ENCODE measurements around the gene MDGA2. TPM values are rescaled to one million over a fixed set of nuclear protein-coding genes. Genes with fewer than 3 reads are reported as not detected.

MDGA2 gene
- total RNA-seq, 2 experiments from 2014 or later = not detected

DNA sequence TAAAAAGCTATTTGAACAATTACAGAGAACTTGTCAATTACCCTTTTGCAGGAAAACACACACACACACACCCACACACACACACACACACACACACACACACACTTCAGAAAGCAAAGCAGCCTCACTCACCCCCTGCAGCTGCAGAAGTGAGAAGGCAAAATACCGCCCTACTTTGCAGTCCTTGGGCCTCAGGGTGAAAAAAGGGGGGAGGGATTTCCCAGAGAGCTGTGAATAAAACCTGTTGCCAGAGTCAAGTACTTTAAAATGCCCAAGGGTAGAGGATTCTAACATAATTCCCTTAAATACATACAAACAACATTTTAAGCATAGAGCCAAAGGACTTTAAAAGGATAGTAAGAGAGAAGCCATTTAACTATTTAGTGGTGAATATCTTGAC, 285.9 kb downstream of the MDGA2 start:
- no peak overlapping the region for H3K27ac Mint-ChIP-seq

DNA sequence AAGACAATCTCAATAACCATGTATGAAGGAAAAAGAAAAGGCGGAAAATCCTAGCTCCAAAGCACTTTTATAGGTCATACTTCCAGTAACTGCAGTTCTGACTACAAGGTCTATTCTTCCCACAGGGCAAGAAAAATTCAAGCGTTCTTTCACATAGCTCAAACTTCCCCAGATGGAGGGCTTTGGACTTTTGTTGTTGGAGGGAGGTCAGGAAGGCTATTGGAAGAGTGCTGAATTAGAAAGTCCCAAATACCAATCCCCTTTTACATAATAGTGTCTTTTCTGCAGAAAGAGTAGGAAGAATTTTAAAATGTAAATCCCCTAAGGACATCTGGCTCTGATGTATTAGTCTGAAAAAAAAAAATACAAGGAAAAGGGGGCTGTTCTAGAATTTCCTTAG, 309.4 kb downstream of the MDGA2 start:
- H3K36me3 Mint-ChIP-seq (ENCODE audit: low read depth) = no peaks in the 10 kb centered on the region
- intact Hi-C loops (cut with DNase I, micrococcal nuclease) = no loop called here
- no peak for DNase-seq
- H3K27me3 Mint-ChIP-seq = no peaks in the 10 kb centered on the region
- no peaks in the 10 kb centered on the region for H3K4me1 Mint-ChIP-seq
- POLR2A ChIA-PET = no interaction called here
- CTCF ChIA-PET = no interaction called here
- peaks cover 2% of the 10 kb centered on the region for H3K9me3 Mint-ChIP-seq (ENCODE audit: low read depth)
- no peak overlapping the region for H3K27ac Mint-ChIP-seq
- no peak overlapping the region for H3K4me3 Mint-ChIP-seq
- no peak for ATAC-seq

More for the DNA sequence above, 285.9 kb downstream of the MDGA2 start:
- CTCF ChIA-PET = no interaction called here
- POLR2A ChIA-PET = no interaction called here
- Mint-ChIP-seq H3K9me3 (ENCODE audit: low read depth) (no peaks in the 10 kb centered on the region), H3K36me3 (ENCODE audit: low read depth) (no peaks in the 10 kb centered on the region), H3K4me1 (no peaks in the 10 kb centered on the region), H3K27me3 (no peaks in the 10 kb centered on the region), H3K4me3 (no peak overlapping the region)
- DNase-seq (no peak), ATAC-seq (no peak)
- intact Hi-C loops (cut with DNase I, micrococcal nuclease) = no loop called here

DNA sequence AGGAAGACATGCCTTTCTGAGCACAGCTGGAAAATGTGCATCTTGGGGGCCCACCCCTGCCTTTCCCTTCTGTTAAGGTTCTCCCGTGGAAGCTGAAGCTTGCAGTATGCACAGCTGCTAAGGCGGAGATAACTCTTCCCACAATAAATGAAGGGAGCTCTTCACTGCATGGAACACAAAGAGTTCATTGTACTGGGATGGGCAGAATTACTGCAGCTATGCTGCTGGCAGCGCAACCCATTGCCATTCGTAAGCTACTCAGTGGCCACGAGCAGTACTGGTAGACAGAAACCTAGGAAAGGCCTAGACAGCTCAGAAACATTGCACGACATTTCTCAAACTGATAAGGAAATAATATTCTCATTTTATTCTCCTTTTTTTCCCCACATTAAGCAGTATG, 310.2 kb downstream of the MDGA2 start:
- H3K36me3 Mint-ChIP-seq (ENCODE audit: low read depth) = no peaks in the 10 kb centered on the region
- DNase-seq (no peak), ATAC-seq (no peak)
- H3K4me3 Mint-ChIP-seq = no peak overlapping the region
- H3K27me3 Mint-ChIP-seq = no peaks in the 10 kb centered on the region
- H3K4me1 Mint-ChIP-seq = no peaks in the 10 kb centered on the region
- CTCF ChIA-PET = interaction anchor here (0.9 kb wide), 1 partner anchor 62 kb away, joined by 3 read pairs; no protein-coding TSS in a partner anchor
- H3K9me3 Mint-ChIP-seq (ENCODE audit: low read depth) = peaks cover 2% of the 10 kb centered on the region
- no peak overlapping the region for H3K27ac Mint-ChIP-seq
- intact Hi-C loops (cut with DNase I, micrococcal nuclease) = no loop called here
- POLR2A ChIA-PET = no interaction called here

DNA sequence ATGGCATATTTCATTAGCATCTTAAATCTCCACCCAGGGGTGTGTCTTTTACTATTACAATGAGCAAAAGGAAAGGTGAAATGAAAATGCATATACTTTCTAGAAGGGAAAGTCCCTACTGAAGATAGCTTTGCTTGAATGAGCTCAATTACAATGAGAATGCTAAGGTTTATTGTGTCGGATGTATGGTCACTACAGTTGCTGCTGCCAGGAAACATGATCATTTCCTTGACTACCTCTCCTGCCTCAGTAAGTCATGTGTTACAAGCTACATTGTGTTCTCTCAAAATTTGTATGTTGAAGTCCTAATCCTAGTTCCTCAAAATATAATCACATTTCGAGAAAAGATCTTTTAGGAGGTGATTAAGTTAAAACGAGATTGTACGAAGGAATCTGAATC, 322.2 kb downstream of the MDGA2 start:
- no peak for DNase-seq
- H3K27ac Mint-ChIP-seq = no peak overlapping the region
- no peaks in the 10 kb centered on the region for H3K4me1 Mint-ChIP-seq

DNA sequence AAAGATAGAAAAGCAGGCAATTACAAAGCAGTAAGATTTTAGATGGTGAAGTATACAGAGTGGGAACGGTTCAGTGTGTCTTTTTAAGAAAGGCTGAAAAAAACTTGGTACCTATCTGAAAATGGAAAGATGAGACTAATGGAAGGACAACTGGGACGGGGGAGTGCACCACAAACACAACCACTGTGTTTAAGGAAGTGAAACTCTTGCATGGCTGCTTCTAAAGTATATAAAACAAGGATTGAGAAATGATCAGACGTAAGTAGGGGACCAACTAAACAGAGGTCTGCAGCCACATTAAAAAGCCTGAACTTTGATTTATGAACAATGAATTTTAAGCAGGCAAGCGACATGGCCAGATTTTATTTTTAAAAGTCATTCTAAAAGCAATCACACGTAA, 328.6 kb downstream of the MDGA2 start:
- no peak overlapping the region for H3K27ac Mint-ChIP-seq

More for the DNA sequence above, 322.2 kb downstream of the MDGA2 start:
- Mint-ChIP-seq H3K36me3 (ENCODE audit: low read depth) (no peaks in the 10 kb centered on the region), H3K9me3 (ENCODE audit: low read depth) (no peaks in the 10 kb centered on the region), H3K4me3 (no peak overlapping the region), H3K27me3 (no peaks in the 10 kb centered on the region)
- ATAC-seq = no peak
- ChIA-PET POLR2A (no interaction called here), CTCF (no interaction called here)
- intact Hi-C loops (cut with DNase I, micrococcal nuclease) = no loop called here

DNA sequence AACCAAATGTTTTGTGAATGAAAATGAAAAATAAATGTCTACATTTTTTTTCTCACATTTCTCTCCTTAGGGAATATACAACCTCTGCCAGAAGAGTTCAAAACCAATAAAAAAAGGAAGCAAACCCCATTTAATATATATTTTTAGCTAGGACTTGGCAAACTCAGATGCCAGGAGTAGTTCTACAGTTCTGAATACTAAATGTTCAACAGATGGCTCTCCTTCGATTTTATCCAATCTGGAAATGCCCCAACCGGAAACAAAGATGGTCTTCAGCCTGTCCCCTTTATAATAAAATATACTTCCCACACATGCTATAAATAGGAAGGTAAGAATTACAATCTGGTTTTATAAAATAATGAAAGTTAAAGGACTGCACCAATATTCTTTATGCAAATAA, 330.4 kb downstream of the MDGA2 start:
- Mint-ChIP-seq H3K36me3 (ENCODE audit: low read depth) (no peaks in the 10 kb centered on the region), H3K27me3 (no peaks in the 10 kb centered on the region), H3K9me3 (ENCODE audit: low read depth) (no peaks in the 10 kb centered on the region), H3K4me1 (no peaks in the 10 kb centered on the region), H3K27ac (no peak overlapping the region), H3K4me3 (no peak overlapping the region)
- ChIA-PET CTCF (no interaction called here), POLR2A (no interaction called here)
- ATAC-seq (no peak), DNase-seq (no peak)
- intact Hi-C loops (cut with DNase I, micrococcal nuclease) = no loop called here

More for the DNA sequence above, 328.6 kb downstream of the MDGA2 start:
- no peak overlapping the region for H3K4me3 Mint-ChIP-seq
- ATAC-seq (no peak), DNase-seq (no peak)
- ChIA-PET CTCF (no interaction called here), POLR2A (no interaction called here)
- no peaks in the 10 kb centered on the region for H3K27me3 Mint-ChIP-seq
- intact Hi-C loops (cut with DNase I, micrococcal nuclease) = no loop called here
- no peaks in the 10 kb centered on the region for H3K36me3 Mint-ChIP-seq (ENCODE audit: low read depth)
- H3K4me1 Mint-ChIP-seq = no peaks in the 10 kb centered on the region
- H3K9me3 Mint-ChIP-seq (ENCODE audit: low read depth) = no peaks in the 10 kb centered on the region

DNA sequence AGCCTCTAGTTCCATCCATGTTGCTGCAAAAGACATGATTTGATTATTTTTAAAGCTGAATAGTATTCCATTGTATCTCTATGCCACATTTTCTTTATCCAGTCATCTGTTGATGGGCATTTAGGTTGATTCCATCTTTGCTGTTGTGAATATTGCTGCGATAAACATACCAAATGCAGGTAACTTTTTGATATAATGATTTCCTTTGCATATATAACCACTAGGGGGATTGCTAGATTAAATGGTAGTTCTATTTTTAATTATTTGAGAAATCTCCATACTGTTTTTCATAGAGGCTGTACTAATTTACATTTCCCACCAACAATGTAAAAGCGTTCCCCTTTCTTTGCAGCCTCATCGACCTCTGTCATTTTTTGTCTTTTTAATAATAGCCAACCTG, 342.5 kb downstream of the MDGA2 start:
- H3K4me3 Mint-ChIP-seq = no peak overlapping the region
- CTCF ChIA-PET = no interaction called here
- intact Hi-C loops (cut with DNase I, micrococcal nuclease) = no loop called here

DNA sequence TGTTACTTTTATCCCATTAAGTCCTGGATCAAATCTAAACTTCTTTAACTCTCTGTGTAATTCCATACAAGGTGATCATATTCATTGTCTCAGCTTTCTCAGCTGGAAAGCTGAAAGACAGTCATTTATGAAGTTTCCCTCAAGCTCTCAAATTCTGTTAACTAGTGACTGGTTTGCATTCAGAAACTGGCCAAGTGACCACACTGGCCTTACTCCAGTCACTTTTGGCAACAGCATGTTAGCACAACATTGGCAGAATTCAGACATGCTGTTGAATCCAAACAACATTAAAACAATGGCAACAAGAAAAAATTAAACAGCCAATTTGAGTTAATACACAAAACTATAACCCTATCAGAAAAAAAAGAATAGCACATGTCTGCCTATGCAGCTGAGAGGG, 343.3 kb downstream of the MDGA2 start:
- Mint-ChIP-seq H3K27me3 (no peaks in the 10 kb centered on the region), H3K4me3 (no peak overlapping the region), H3K4me1 (no peaks in the 10 kb centered on the region), H3K27ac (no peak overlapping the region), H3K36me3 (ENCODE audit: low read depth) (no peaks in the 10 kb centered on the region), H3K9me3 (ENCODE audit: low read depth) (no peaks in the 10 kb centered on the region)
- intact Hi-C loops (cut with DNase I, micrococcal nuclease) = no loop called here
- no peak for DNase-seq
- ChIA-PET POLR2A (interaction anchor here (0.6 kb wide), 1 partner anchor 1439 kb away, joined by 3 read pairs; no protein-coding TSS in a partner anchor), CTCF (interaction anchor here (1.4 kb wide), 1 partner anchor 11 kb away, joined by 3 read pairs; no protein-coding TSS in a partner anchor)
- no peak for ATAC-seq

More for the DNA sequence above, 342.5 kb downstream of the MDGA2 start:
- no peaks in the 10 kb centered on the region for H3K36me3 Mint-ChIP-seq (ENCODE audit: low read depth)
- ATAC-seq = no peak
- no peak for DNase-seq
- H3K4me1 Mint-ChIP-seq = no peaks in the 10 kb centered on the region
- POLR2A ChIA-PET = no interaction called here
- no peaks in the 10 kb centered on the region for H3K27me3 Mint-ChIP-seq
- H3K9me3 Mint-ChIP-seq (ENCODE audit: low read depth) = no peaks in the 10 kb centered on the region
- H3K27ac Mint-ChIP-seq = no peak overlapping the region

DNA sequence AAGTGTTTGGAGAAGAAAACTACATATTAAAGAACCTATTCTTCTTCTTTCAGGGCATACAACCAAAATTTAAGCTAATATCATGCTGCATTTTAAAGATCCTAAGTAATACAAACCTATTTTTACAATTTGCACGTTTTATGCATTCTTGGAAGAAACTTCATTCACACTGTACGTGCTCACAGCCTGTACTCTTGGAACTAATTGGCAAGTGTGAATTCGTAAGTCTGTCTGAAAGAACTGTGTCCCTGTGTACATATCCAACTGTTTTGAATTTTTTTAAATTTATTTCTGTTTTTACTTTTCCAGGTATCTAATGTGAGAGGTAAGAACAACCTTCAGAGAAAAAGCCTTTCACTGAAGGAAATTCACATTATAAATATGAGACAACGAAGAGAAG, 347.0 kb downstream of the MDGA2 start:
- Mint-ChIP-seq H3K9me3 (ENCODE audit: low read depth) (no peaks in the 10 kb centered on the region), H3K36me3 (ENCODE audit: low read depth) (no peaks in the 10 kb centered on the region), H3K27ac (no peak overlapping the region), H3K27me3 (no peaks in the 10 kb centered on the region), H3K4me1 (no peaks in the 10 kb centered on the region), H3K4me3 (no peak overlapping the region)
- intact Hi-C loops (cut with DNase I, micrococcal nuclease) = no loop called here
- ChIA-PET CTCF (no interaction called here), POLR2A (no interaction called here)
- no peak for ATAC-seq
- DNase-seq = no peak

DNA sequence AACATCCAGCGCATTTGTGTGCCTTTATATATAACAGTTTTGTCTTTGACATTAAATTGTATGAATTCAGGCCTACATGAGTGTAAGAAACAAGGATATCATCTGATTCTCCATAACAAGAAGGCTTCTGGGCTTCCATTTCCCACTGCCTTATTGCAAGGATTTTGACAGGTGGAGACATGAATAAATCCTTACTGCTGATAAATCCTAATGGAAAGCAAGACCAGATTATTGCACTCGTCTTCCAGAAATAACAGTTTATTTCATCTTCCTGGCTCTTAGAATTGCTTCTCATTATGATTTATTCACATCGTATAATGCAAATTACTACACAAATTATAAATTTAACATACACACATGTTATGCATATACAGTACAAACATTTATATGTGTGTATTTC, 348.1 kb downstream of the MDGA2 start:
- H3K4me3 Mint-ChIP-seq = no peak overlapping the region
- ChIA-PET POLR2A (no interaction called here), CTCF (no interaction called here)
- no peaks in the 10 kb centered on the region for H3K9me3 Mint-ChIP-seq (ENCODE audit: low read depth)
- H3K27me3 Mint-ChIP-seq = no peaks in the 10 kb centered on the region
- no peaks in the 10 kb centered on the region for H3K36me3 Mint-ChIP-seq (ENCODE audit: low read depth)
- intact Hi-C loops (cut with DNase I, micrococcal nuclease) = no loop called here
- ATAC-seq (no peak), DNase-seq (no peak)
- no peaks in the 10 kb centered on the region for H3K4me1 Mint-ChIP-seq
- H3K27ac Mint-ChIP-seq = no peak overlapping the region

DNA sequence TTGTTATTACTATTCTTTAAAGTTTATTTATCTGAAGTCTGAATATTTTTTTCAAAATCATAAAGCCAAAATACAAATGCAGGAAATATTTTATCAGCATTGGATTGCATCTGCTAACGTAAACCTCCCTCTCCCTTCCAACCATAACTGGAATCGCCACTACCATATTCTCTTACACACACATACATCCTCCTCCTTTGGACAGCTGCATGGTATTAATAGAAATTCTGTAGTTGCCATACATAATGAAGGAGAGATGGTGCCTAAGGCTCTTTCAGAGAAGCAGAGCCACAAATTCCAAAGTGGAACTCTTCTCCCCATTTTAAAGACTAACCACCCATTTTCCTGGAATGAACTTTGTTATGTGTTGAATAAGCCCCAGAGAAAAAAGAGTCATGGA, 352.7 kb downstream of the MDGA2 start:
- POLR2A ChIA-PET = no interaction called here
- ATAC-seq = no peak
- Mint-ChIP-seq H3K27me3 (no peaks in the 10 kb centered on the region), H3K4me3 (no peak overlapping the region), H3K4me1 (no peaks in the 10 kb centered on the region), H3K36me3 (ENCODE audit: low read depth) (no peaks in the 10 kb centered on the region), H3K9me3 (ENCODE audit: low read depth) (peaks cover 6% of the 10 kb centered on the region), H3K27ac (no peak overlapping the region)
- no peak for DNase-seq
- CTCF ChIA-PET = no interaction called here
- intact Hi-C loops (cut with DNase I, micrococcal nuclease) = no loop called here

DNA sequence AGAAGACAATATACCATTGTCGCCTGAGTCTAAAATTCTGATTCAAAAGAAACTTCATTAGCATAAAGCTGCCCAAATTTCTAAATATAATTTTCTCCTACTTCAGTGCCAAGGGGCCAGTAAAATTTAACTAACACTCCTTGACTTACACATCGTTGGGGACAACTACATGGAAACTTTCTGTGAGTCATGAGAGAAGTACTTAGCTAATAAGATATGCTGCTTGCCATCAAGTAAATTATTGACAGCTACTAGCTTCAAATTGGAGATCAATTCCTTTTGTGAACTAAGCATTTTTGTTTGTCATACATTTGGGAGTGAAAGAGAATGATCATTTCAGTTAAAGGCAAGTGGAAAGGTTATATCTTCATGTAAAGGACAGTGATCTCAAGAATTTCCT, 373.3 kb downstream of the MDGA2 start:
- no peaks in the 10 kb centered on the region for H3K4me1 Mint-ChIP-seq
- CTCF ChIA-PET = interaction anchor here (0.6 to 0.7 kb wide), 2 partner anchors 27 to 277 kb away, joined by 3 read pairs; no protein-coding TSS in a partner anchor
- H3K27ac Mint-ChIP-seq = no peak overlapping the region

DNA sequence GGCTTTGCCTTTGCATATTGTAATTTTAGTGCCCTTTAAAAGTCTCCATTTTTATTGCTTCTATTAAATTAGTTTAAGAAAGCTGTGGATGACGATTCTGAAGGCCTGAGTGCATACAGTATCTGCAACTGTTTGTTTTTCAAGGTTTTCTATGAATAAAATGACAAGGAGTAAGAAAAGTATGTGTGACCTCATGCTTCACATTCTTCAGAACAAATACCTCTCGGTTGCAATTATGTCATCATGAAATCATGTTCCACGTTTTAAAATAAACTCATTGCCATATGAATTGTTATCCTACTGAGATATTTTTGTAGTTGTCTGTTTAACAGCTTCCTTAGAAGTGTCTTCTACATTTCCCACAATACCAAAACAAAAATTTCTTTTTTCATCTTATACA, 374.6 kb downstream of the MDGA2 start:
- intact Hi-C loops (cut with DNase I, micrococcal nuclease) = no loop called here
- Mint-ChIP-seq H3K27ac (no peak overlapping the region), H3K27me3 (no peaks in the 10 kb centered on the region), H3K4me3 (no peak overlapping the region), H3K4me1 (no peaks in the 10 kb centered on the region), H3K9me3 (ENCODE audit: low read depth) (peaks cover 4% of the 10 kb centered on the region), H3K36me3 (ENCODE audit: low read depth) (no peaks in the 10 kb centered on the region)
- CTCF ChIA-PET = no interaction called here
- POLR2A ChIA-PET = no interaction called here
- DNase-seq (no peak), ATAC-seq (no peak)

More for the DNA sequence above, 373.3 kb downstream of the MDGA2 start:
- H3K9me3 Mint-ChIP-seq (ENCODE audit: low read depth) = peaks cover 6% of the 10 kb centered on the region
- no peaks in the 10 kb centered on the region for H3K27me3 Mint-ChIP-seq
- no peak for DNase-seq
- POLR2A ChIA-PET = no interaction called here
- ATAC-seq = no peak
- H3K4me3 Mint-ChIP-seq = no peak overlapping the region
- intact Hi-C loops (cut with DNase I, micrococcal nuclease) = no loop called here
- H3K36me3 Mint-ChIP-seq (ENCODE audit: low read depth) = no peaks in the 10 kb centered on the region
